ENCODE data around the gene FAM184A.
"Not testable (repeated sequence)": the region's sequence is repeated elsewhere in the genome, so short reads cannot be mapped to it uniquely, and the experiment has no call there.

The FAM184A gene

GRCh38 chr6:119026822-119027221, 51.6 kb downstream of the FAM184A start:
- TF ChIP-seq CTCF (conservative IDR thresholded peaks at IDR 0.05), result no peak
- no peak overlapping the region for H3K27ac ChIP-seq

- H3K27ac ChIP-seq, result no peak overlapping the region
Measured at GRCh38 chr6:119025793-119026192, 52.7 kb downstream of the FAM184A start.

GRCh38 chr6:119024111-119024510, 54.4 kb downstream of the FAM184A start:
- no peak overlapping the region for H3K27ac ChIP-seq
- no peak for TF ChIP-seq CTCF (conservative IDR thresholded peaks at IDR 0.05)

More at GRCh38 chr6:119025793-119026192, 52.7 kb downstream of the FAM184A start:
- no peak for TF ChIP-seq CTCF (conservative IDR thresholded peaks at IDR 0.05)

GRCh38 chr6:119022796-119023195, 55.7 kb downstream of the FAM184A start:
- no peak for TF ChIP-seq CTCF (conservative IDR thresholded peaks at IDR 0.05)
- H3K27ac ChIP-seq, result no peak overlapping the region

- no peak for TF ChIP-seq CTCF (conservative IDR thresholded peaks at IDR 0.05)
- no peak overlapping the region for H3K27ac ChIP-seq
Measured at GRCh38 chr6:119020597-119021561, 57.6 kb downstream of the FAM184A start.

GRCh38 chr6:119015165-119015564, 63.3 kb downstream of the FAM184A start:
- not testable (repeated sequence) for H3K27ac ChIP-seq

GRCh38 chr6:119012521-119012920, 65.9 kb downstream of the FAM184A start:
- H3K27ac ChIP-seq, result no peak overlapping the region
- TF ChIP-seq CTCF (conservative IDR thresholded peaks at IDR 0.05), result no peak

- H3K27ac ChIP-seq, result not testable (repeated sequence)
Measured at GRCh38 chr6:119009266-119009665, 69.2 kb downstream of the FAM184A start.
